H9 (cell line): ENCODE results near the gene PTPRN2. TPM values are rescaled to one million over a fixed set of nuclear protein-coding genes. Genes with fewer than 3 reads are reported as not detected.
A peak's percentile ranks its signal among the peaks of the same experiment; 100 is the strongest.

Experiments
- DNase-seq: peaks from one replicate; pipeline ENCODE4 v3.0.0-alpha.2; 2017
- H2AFZ ChIP-seq: one replicate; pipeline ENCODE4 v1.6.1; 2013; ENCODE audit warnings: mild to moderate bottlenecking, low read length, control low read depth, moderate library complexity
- H2AK5ac ChIP-seq: 2 replicates; pipeline ENCODE4 v1.6.1; 2013; ENCODE audit warnings: low read length, control low read depth, mixed read lengths; ENCODE audit not compliant: insufficient read length
- H2BK120ac ChIP-seq: one replicate; pipeline ENCODE4 v1.6.1; 2013; ENCODE audit warnings: low read depth, mild to moderate bottlenecking, low read length, control low read depth, inconsistent platforms; ENCODE audit not compliant: poor library complexity, severe bottlenecking
- H2BK12ac ChIP-seq: 2 replicates; pipeline ENCODE4 v1.6.1; 2013; ENCODE audit warnings: low read length, control low read depth, mixed read lengths, low read depth; ENCODE audit not compliant: insufficient read length
- H2BK15ac ChIP-seq: 2 replicates; pipeline ENCODE4 v1.6.1; 2013; ENCODE audit warnings: low read depth, low read length, control low read depth
- H2BK20ac ChIP-seq: one replicate; pipeline ENCODE4 v1.6.1; 2013; ENCODE audit warnings: low read depth, mild to moderate bottlenecking, low read length, control low read depth, inconsistent platforms; ENCODE audit not compliant: poor library complexity, severe bottlenecking
- H2BK5ac ChIP-seq: 2 replicates; pipeline ENCODE4 v1.6.1; 2013; ENCODE audit warnings: low read length, control low read depth, mixed read lengths; ENCODE audit not compliant: insufficient read length
- H3K14ac ChIP-seq: 2 replicates; pipeline ENCODE4 v1.6.1; 2013; ENCODE audit warnings: low read length, control low read depth; ENCODE audit not compliant: insufficient read depth
- H3K18ac ChIP-seq: 2 replicates; pipeline ENCODE4 v1.6.1; 2013; ENCODE audit warnings: low read depth, mild to moderate bottlenecking, mixed read lengths, low read length, control low read depth; ENCODE audit not compliant: insufficient read length
- H3K23ac ChIP-seq: 2 replicates; pipeline ENCODE4 v1.6.1; 2013; ENCODE audit warnings: low read length, control low read depth, mixed read lengths, low read depth; ENCODE audit not compliant: insufficient read length
- H3K23me2 ChIP-seq: 2 replicates; pipeline ENCODE4 v1.6.1; 2013; ENCODE audit warnings: low read depth, mild to moderate bottlenecking, mixed read lengths, low read length, control low read depth; ENCODE audit not compliant: insufficient read length, poor library complexity, severe bottlenecking
- H3K27ac ChIP-seq: 2 replicates; pipeline ENCODE4 v1.5.1; 2013; ENCODE audit warnings: low read length, control low read depth, mixed read lengths, low read depth; ENCODE audit not compliant: insufficient read length
- H3K27me3 ChIP-seq: 2 replicates; pipeline ENCODE4 v1.6.1; 2013; ENCODE audit warnings: low read length, control low read depth, inconsistent platforms; ENCODE audit not compliant: insufficient read depth
- H3K4ac ChIP-seq: 2 replicates; pipeline ENCODE4 v1.6.1; 2013; ENCODE audit warnings: low read depth, mild to moderate bottlenecking, control low read depth, inconsistent platforms, low read length, moderate library complexity
- H3K4me1 ChIP-seq: 2 replicates; pipeline ENCODE4 v1.6.1; 2013; ENCODE audit warnings: low read length, control low read depth, inconsistent platforms; ENCODE audit not compliant: insufficient read depth
- H3K4me2 ChIP-seq: 2 replicates; pipeline ENCODE4 v1.6.1; 2013; ENCODE audit warnings: low read length, control low read depth, mixed read lengths; ENCODE audit not compliant: insufficient read length, insufficient read depth
- H3K56ac ChIP-seq: 2 replicates; pipeline ENCODE4 v1.6.1; 2013; ENCODE audit warnings: low read depth, mild to moderate bottlenecking, mixed read lengths, low read length, control low read depth; ENCODE audit not compliant: insufficient read length
- H3K79me1 ChIP-seq: 2 replicates; pipeline ENCODE4 v1.6.1; 2013; ENCODE audit warnings: low read depth, mild to moderate bottlenecking, moderate library complexity, low read length, control low read depth, inconsistent platforms; ENCODE audit not compliant: insufficient read depth, poor library complexity, severe bottlenecking
- H3K79me2 ChIP-seq: 2 replicates; pipeline ENCODE4 v1.6.1; 2013; ENCODE audit warnings: low read length, control low read depth, inconsistent platforms; ENCODE audit not compliant: insufficient read depth
- H3K9ac ChIP-seq: 2 replicates; pipeline ENCODE4 v1.6.1; 2013; ENCODE audit warnings: low read length, control low read depth, mixed read lengths; ENCODE audit not compliant: insufficient read length; ENCODE audit errors: extremely low read depth
- H3K9me3 ChIP-seq: one replicate; pipeline ENCODE4 v1.6.1; 2013; ENCODE audit warnings: low read depth, low read length, inconsistent platforms; ENCODE audit not compliant: control insufficient read depth
- H3T11ph ChIP-seq: one replicate; pipeline ENCODE4 v1.6.1; 2013; ENCODE audit warnings: mild to moderate bottlenecking, low read length, control low read depth, inconsistent platforms
- H4K20me1 ChIP-seq: one replicate; pipeline ENCODE4 v1.6.1; 2013; ENCODE audit not compliant: control insufficient read depth, insufficient read length, insufficient read depth
- H4K5ac ChIP-seq: 2 replicates; pipeline ENCODE4 v1.6.1; 2013; ENCODE audit warnings: low read depth, mild to moderate bottlenecking, mixed read lengths, low read length, control low read depth; ENCODE audit not compliant: insufficient read length
- H4K8ac ChIP-seq: replicated peaks from 2 replicates; pipeline ENCODE4 v1.6.1; 2013; ENCODE audit warnings: low read length, control low read depth, mixed read lengths, low read depth; ENCODE audit not compliant: insufficient read length
- H4K91ac ChIP-seq: 2 replicates; pipeline ENCODE4 v1.6.1; 2013; ENCODE audit warnings: low read depth, mild to moderate bottlenecking, moderate library complexity, mixed read lengths, low read length, control low read depth; ENCODE audit not compliant: insufficient read length
- H3K27ac Mint-ChIP-seq, 3 experiments: 2 replicates in 2 of 3; 3 replicates in 1 of 3; pipeline ENCODE4 v1.8.0; 2020 to 2021; ENCODE audit warnings: mixed read lengths in 3 of 3, mild to moderate bottlenecking in 1 of 3, moderate library complexity in 1 of 3
- H3K27me3 Mint-ChIP-seq: 2 replicates; pipeline ENCODE4 v1.8.0; 2021; ENCODE audit warnings: low read depth, mild to moderate bottlenecking, moderate library complexity, mixed read lengths
- H3K36me3 Mint-ChIP-seq, 3 experiments: 2 replicates in 2 of 3; 3 replicates in 1 of 3; pipeline ENCODE4 v1.8.0; 2020 to 2021; ENCODE audit warnings: low read depth in 3 of 3, mixed read lengths in 3 of 3; ENCODE audit not compliant: insufficient read depth in 1 of 3
- H3K4me1 Mint-ChIP-seq, 2 experiments: 2 replicates each; pipeline ENCODE4 v1.8.0; 2020; ENCODE audit warnings: mixed read lengths in 2 of 2
- H3K4me3 Mint-ChIP-seq, 2 experiments: 2 replicates in 1 of 2; 3 replicates in 1 of 2; pipeline ENCODE4 v1.8.0; 2020 to 2021; ENCODE audit warnings: mild to moderate bottlenecking in 2 of 2, mixed read lengths in 2 of 2, moderate library complexity in 1 of 2
- H3K9me3 Mint-ChIP-seq, 2 experiments: 2 replicates in 1 of 2; 3 replicates in 1 of 2; pipeline ENCODE4 v1.8.0; 2020; ENCODE audit warnings: mild to moderate bottlenecking in 2 of 2, mixed read lengths in 2 of 2, moderate library complexity in 1 of 2
- CTCF ChIP-seq: fragments of 200-600 bp; sonication (generic); conservative IDR thresholded peaks from 3 replicates; pipeline ENCODE4 v1.8.0; 2021; ENCODE audit warnings: antibody characterized with exemption, mild to moderate bottlenecking
- WGBS: extraction: QIAGEN DNeasy Blood & Tissue Kit; methylation state at CpG from one replicate; pipeline ENCODE4 v1.1.7; 2013; ENCODE audit warnings: missing lambda C conversion rate, low lambda C conversion rate, mixed read lengths; ENCODE audit not compliant: insufficient read length; ENCODE audit errors: extremely low coverage; 5-methylcytosine and 5-hydroxymethylcytosine counted together
- total RNA-seq: library from RNA; stranded (reverse); gene quantifications from 2 replicates; pipeline ENCODE4 v1.2.1, GENCODE V29; 2021

The PTPRN2 gene
- total RNA-seq, 1 experiment from 2014 or later, result 5.2 TPM

GRCh38 chr7:158327571-158328180, 259.9 kb downstream of the PTPRN2 start:
- Histone ChIP-seq H3K27ac (no peak overlapping the region), H3K18ac (no peak overlapping the region), H2BK5ac (no peak overlapping the region), H2BK20ac (no peak overlapping the region), H3K79me2 (no peaks in the 10 kb centered on the region), H2AFZ (no peak overlapping the region), H3K9me3 (no peaks in the 10 kb centered on the region), H3K4me1 (peaks cover 3% of the 10 kb centered on the region; the same call in 1 of the 2 replicates), H3K79me1 (no peaks in the 10 kb centered on the region), H2BK15ac (no peak overlapping the region), H4K5ac (no peak overlapping the region), H3K23ac (no peak overlapping the region), H3K14ac (no peak overlapping the region), H4K91ac (no peak overlapping the region), H3K4me2 (no peak overlapping the region), H3K56ac (no peak overlapping the region), H3K27me3 (no peaks in the 10 kb centered on the region), H4K8ac (peak overlapping the region; percentile 15), H2BK12ac (no peak overlapping the region), H2BK120ac (no peak overlapping the region), H4K20me1 (no peaks in the 10 kb centered on the region), H3K23me2 (peaks cover 3% of the 10 kb centered on the region), H3K4ac (no peak overlapping the region), H3T11ph (no peak overlapping the region), H3K9ac (no peak overlapping the region), H2AK5ac (no peak overlapping the region)
- Mint-ChIP-seq H3K36me3 (peaks cover 11 to 25% (median 14%) of the 10 kb centered on the region in 3 experiments), H3K4me1 (peaks cover 15 to 33% of the 10 kb centered on the region in 2 experiments), H3K4me3 (no peak overlapping the region), H3K27me3 (peaks cover 6% of the 10 kb centered on the region), H3K9me3 (peaks cover 32 to 33% of the 10 kb centered on the region in 2 experiments), H3K27ac (peak overlapping the region; percentile 29 to 83 (median 33); a peak in 4 of 7 replicates)
- DNase-seq, result peak; percentile 32
- WGBS, result no CpG with 5 or more reads among the region's 5 CpGs
- TF ChIP-seq CTCF, result peak; percentile 43
